ENCODE data around the gene CENPF. TPM values are rescaled to one million over a fixed set of nuclear protein-coding genes. Genes with fewer than 3 reads are reported as not detected.
A peak's percentile ranks its signal among the peaks of the same experiment; 100 is the strongest.

The CENPF gene
- total RNA-seq, 1 experiment from 2014 or later, result 44.0 TPM

DNA sequence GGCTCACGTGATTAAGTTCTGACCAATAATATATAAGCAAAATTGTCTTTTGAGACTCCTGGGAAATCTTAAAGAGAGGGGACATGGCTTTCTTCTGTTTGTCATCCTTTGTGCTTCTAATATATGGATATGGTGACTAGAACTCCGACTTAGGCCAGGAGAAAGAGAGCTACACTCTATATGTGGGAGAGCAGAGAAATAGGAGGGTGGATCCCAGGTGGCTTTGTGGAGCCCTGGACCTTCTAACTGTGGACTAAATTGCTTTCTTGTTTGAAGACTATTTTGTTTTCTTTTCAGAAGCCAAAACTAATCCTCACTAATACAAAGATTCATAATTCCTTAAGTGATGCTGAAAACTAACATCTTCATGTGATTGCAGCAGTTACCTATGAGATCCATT, 75.0 kb downstream of the CENPF start:
- H3K9ac ChIP-seq (ENCODE audit: low read length), result no peak overlapping the region

DNA sequence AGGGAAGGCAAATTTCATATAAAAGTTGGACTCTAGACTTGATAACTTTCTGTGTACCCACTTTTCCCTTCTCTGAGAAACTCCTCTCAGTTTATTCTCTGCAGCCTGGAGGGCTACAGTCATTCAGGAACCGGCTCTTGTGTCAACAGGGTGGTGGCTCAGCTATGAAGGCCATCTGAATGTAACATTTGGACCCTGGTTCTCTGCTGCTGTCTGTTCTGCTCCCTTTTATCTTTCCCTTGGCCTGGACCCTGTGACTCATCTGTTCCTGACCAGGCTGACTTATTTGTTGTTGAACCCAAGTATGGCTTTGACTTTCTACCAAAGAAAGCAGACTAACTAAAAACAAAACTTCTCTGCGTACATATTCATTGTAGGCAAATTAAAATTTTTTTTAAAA, 75.4 kb downstream of the CENPF start:
- H3K79me2 ChIP-seq (ENCODE audit: low read length), result no peaks in the 10 kb centered on the region
- no peaks in the 10 kb centered on the region; the same call in 1 of the 2 replicates for H3K36me3 ChIP-seq (ENCODE audit: insufficient read depth, low read length)
- no peak overlapping the region for H3K4me3 ChIP-seq (ENCODE audit: low read length)
- DNase-seq, result no peak
- H2AFZ ChIP-seq (ENCODE audit: low read length), result no peak overlapping the region
- H3K9ac ChIP-seq (ENCODE audit: low read length), result no peak overlapping the region
- H3K4me2 ChIP-seq (ENCODE audit: low read depth, low read length, poor library complexity, severe bottlenecking), result no peak overlapping the region
- H3K9me2 ChIP-seq (replicated peaks; ENCODE audit: insufficient read depth, low read length), result no peaks in the 10 kb centered on the region
- no peaks in the 10 kb centered on the region for H3K27me3 ChIP-seq (ENCODE audit: low read length)
- H4K20me1 ChIP-seq (ENCODE audit: insufficient read depth, low read depth, low read length), result no peaks in the 10 kb centered on the region
- no peaks in the 10 kb centered on the region for H3K9me3 ChIP-seq (ENCODE audit: low read length)
- no peaks in the 10 kb centered on the region for H3K4me1 ChIP-seq (ENCODE audit: low read length)
- no peak overlapping the region for H3K27ac ChIP-seq (ENCODE audit: low read length)

More for the DNA sequence above, 75.0 kb downstream of the CENPF start:
- H3K27ac ChIP-seq (ENCODE audit: low read length), result no peak overlapping the region
- H3K27me3 ChIP-seq (ENCODE audit: low read length), result no peaks in the 10 kb centered on the region
- H2AFZ ChIP-seq (ENCODE audit: low read length), result no peak overlapping the region
- H3K36me3 ChIP-seq (ENCODE audit: insufficient read depth, low read length), result no peaks in the 10 kb centered on the region; the same call in 1 of the 2 replicates
- no peaks in the 10 kb centered on the region for H3K79me2 ChIP-seq (ENCODE audit: low read length)
- no peak for DNase-seq
- H3K4me2 ChIP-seq (ENCODE audit: low read depth, low read length, poor library complexity, severe bottlenecking), result no peak overlapping the region
- no peaks in the 10 kb centered on the region for H3K9me3 ChIP-seq (ENCODE audit: low read length)
- H3K4me3 ChIP-seq (ENCODE audit: low read length), result no peak overlapping the region
- H3K4me1 ChIP-seq (ENCODE audit: low read length), result no peaks in the 10 kb centered on the region
- no peaks in the 10 kb centered on the region for H4K20me1 ChIP-seq (ENCODE audit: insufficient read depth, low read depth, low read length)
- no peaks in the 10 kb centered on the region for H3K9me2 ChIP-seq (replicated peaks; ENCODE audit: insufficient read depth, low read length)

DNA sequence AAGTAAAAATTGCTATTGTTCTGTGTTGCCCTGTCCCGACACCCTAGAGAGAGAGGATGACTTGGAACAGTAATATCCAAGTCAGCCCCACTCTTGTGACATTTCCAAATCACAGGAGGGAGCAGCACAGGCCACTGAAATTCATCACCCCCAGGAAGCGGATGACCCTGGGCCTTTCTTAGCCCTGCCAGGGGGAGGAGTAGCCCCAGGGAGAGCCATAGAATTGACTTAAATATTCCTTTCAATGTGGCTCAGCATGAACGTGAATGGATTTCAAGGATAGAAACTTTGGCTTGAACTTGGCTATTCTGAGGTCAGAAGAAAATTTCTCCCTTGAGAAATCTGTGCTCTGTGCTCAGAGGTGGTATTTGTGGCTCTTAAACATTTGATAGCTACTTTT, 80.6 kb downstream of the CENPF start:
- Histone ChIP-seq H3K9me2 (replicated peaks; ENCODE audit: insufficient read depth, low read length) (no peaks in the 10 kb centered on the region), H3K79me2 (ENCODE audit: low read length) (no peaks in the 10 kb centered on the region), H3K4me3 (ENCODE audit: low read length) (no peak overlapping the region), H3K9me3 (ENCODE audit: low read length) (no peaks in the 10 kb centered on the region), H3K36me3 (ENCODE audit: insufficient read depth, low read length) (no peaks in the 10 kb centered on the region), H3K4me1 (ENCODE audit: low read length) (no peaks in the 10 kb centered on the region), H2AFZ (ENCODE audit: low read length) (no peak overlapping the region), H3K4me2 (ENCODE audit: low read depth, low read length, poor library complexity, severe bottlenecking) (no peak overlapping the region), H3K27me3 (ENCODE audit: low read length) (no peaks in the 10 kb centered on the region), H4K20me1 (ENCODE audit: insufficient read depth, low read depth, low read length) (no peaks in the 10 kb centered on the region), H3K9ac (ENCODE audit: low read length) (no peak overlapping the region), H3K27ac (ENCODE audit: low read length) (no peak overlapping the region)
- DNase-seq, result no peak

DNA sequence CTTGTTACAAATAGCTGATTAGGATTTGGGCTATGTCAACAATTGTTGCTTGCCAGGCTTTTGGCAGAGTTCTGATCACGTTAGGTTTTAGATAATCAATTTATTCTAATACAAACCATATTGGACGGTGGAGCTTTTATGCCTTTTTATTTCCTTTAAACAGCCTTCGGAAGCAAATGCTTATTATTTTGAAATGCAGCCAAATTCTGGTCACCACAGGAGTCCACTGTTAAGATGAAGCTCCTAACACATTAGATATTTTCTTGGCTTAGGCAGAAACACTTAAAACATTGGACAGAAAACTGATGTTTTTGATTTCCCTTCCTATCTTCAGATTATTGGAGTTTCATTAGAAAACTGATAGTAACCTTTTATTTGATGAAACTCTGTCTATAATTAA, 82.9 kb downstream of the CENPF start:
- no peaks in the 10 kb centered on the region for H3K9me3 ChIP-seq (ENCODE audit: low read length)
- H3K9me2 ChIP-seq (replicated peaks; ENCODE audit: insufficient read depth, low read length), result no peaks in the 10 kb centered on the region
- no peak overlapping the region for H3K4me2 ChIP-seq (ENCODE audit: low read depth, low read length, poor library complexity, severe bottlenecking)
- no peak overlapping the region for H3K27ac ChIP-seq (ENCODE audit: low read length)
- H2AFZ ChIP-seq (ENCODE audit: low read length), result no peak overlapping the region
- no peak overlapping the region for H3K9ac ChIP-seq (ENCODE audit: low read length)
- no peaks in the 10 kb centered on the region for H3K4me1 ChIP-seq (ENCODE audit: low read length)
- no peak overlapping the region for H3K4me3 ChIP-seq (ENCODE audit: low read length)
- no peaks in the 10 kb centered on the region for H4K20me1 ChIP-seq (ENCODE audit: insufficient read depth, low read depth, low read length)
- H3K79me2 ChIP-seq (ENCODE audit: low read length), result no peaks in the 10 kb centered on the region
- H3K27me3 ChIP-seq (ENCODE audit: low read length), result no peaks in the 10 kb centered on the region
- DNase-seq, result no peak
- no peaks in the 10 kb centered on the region for H3K36me3 ChIP-seq (ENCODE audit: insufficient read depth, low read length)

DNA sequence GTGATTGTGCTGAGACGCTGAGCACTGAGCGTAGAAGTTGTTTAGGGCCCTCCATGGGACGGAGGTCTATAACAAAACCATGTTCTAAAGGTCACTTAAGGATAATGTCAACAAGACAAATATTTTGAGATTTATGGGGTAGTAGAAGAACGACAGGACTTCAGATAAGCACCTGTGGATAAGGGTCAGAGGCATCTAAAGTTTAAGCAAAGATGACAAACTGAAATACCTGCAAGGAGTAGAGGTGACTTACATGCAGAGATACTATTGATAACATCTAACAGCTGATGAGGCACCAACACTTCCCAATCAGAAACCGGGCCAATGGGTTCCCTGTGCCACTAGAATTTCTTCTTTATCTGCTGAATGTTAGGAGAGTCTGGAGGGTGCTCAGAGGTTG, 83.5 kb downstream of the CENPF start:
- H3K9me2 ChIP-seq (replicated peaks; ENCODE audit: insufficient read depth, low read length), result no peaks in the 10 kb centered on the region
- H3K27ac ChIP-seq (ENCODE audit: low read length), result no peak overlapping the region
- H3K79me2 ChIP-seq (ENCODE audit: low read length), result no peaks in the 10 kb centered on the region
- H3K4me1 ChIP-seq (ENCODE audit: low read length), result no peaks in the 10 kb centered on the region
- no peaks in the 10 kb centered on the region for H4K20me1 ChIP-seq (ENCODE audit: insufficient read depth, low read depth, low read length)
- H3K9me3 ChIP-seq (ENCODE audit: low read length), result no peaks in the 10 kb centered on the region
- DNase-seq, result no peak
- no peaks in the 10 kb centered on the region for H3K27me3 ChIP-seq (ENCODE audit: low read length)
- no peaks in the 10 kb centered on the region for H3K36me3 ChIP-seq (ENCODE audit: insufficient read depth, low read length)
- no peak overlapping the region for H3K4me2 ChIP-seq (ENCODE audit: low read depth, low read length, poor library complexity, severe bottlenecking)
- no peak overlapping the region for H2AFZ ChIP-seq (ENCODE audit: low read length)
- no peak overlapping the region for H3K4me3 ChIP-seq (ENCODE audit: low read length)
- no peak overlapping the region for H3K9ac ChIP-seq (ENCODE audit: low read length)

DNA sequence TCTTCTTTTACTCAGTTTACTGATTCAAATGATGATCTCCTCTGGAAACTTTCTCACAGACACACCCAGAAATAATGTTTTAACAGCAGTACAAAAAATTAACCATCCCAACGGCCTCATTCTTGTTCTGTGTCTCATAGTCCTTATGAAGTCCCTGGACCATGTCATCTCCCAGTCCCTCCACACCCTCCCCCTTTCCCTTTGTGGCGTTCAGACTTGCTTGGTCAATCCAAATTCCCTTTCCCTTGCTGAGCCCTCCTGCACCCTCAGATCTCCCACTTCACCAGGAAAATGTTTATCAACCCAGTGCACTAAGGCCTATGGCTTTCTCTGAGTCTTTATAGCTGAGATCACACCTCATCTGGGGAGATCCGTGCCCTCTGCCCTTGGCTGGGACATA, 85.9 kb downstream of the CENPF start:
- Histone ChIP-seq H3K27me3 (ENCODE audit: low read length) (no peaks in the 10 kb centered on the region), H3K9me2 (replicated peaks; ENCODE audit: insufficient read depth, low read length) (no peaks in the 10 kb centered on the region), H3K9me3 (ENCODE audit: low read length) (no peaks in the 10 kb centered on the region), H3K9ac (ENCODE audit: low read length) (no peak overlapping the region), H4K20me1 (ENCODE audit: insufficient read depth, low read depth, low read length) (no peaks in the 10 kb centered on the region), H3K36me3 (ENCODE audit: insufficient read depth, low read length) (no peaks in the 10 kb centered on the region), H3K4me3 (ENCODE audit: low read length) (no peak overlapping the region), H3K4me2 (ENCODE audit: low read depth, low read length, poor library complexity, severe bottlenecking) (no peak overlapping the region), H3K79me2 (ENCODE audit: low read length) (no peaks in the 10 kb centered on the region), H3K27ac (ENCODE audit: low read length) (no peak overlapping the region), H2AFZ (ENCODE audit: low read length) (no peak overlapping the region), H3K4me1 (ENCODE audit: low read length) (no peaks in the 10 kb centered on the region)
- DNase-seq, result no peak

DNA sequence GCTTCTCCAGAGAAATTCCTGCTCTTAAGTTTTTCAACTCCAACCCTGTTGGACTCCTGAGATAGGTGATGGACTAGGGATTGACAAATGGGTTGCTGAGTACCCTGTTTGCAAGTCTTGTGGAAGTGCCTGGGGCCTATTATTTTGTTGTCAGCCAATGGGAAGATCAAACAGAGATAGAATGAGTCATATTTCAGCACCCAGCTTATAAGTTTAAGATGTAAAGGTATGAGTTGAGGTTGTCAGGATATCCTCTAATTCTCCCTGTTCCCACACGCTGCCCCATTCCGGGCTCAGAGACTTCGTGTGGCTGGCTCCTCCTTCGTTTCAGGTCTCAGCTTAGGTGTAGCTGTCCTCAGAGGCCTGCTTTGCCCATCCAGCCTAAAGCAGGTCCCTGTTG, 91.8 kb downstream of the CENPF start:
- no peaks in the 10 kb centered on the region for H4K20me1 ChIP-seq (ENCODE audit: insufficient read depth, low read depth, low read length)
- no peak overlapping the region; the same call in 1 of the 2 replicates for H2AFZ ChIP-seq (ENCODE audit: low read length)
- no peak overlapping the region for H3K4me3 ChIP-seq (ENCODE audit: low read length)
- H3K27me3 ChIP-seq (ENCODE audit: low read length), result peaks cover 3% of the 10 kb centered on the region; the same call in 1 of the 2 replicates
- H3K4me2 ChIP-seq (ENCODE audit: low read depth, low read length, poor library complexity, severe bottlenecking), result no peak overlapping the region
- no peak overlapping the region for H3K27ac ChIP-seq (ENCODE audit: low read length)
- no peak for DNase-seq
- no peaks in the 10 kb centered on the region; the same call in 1 of the 2 replicates for H3K9me3 ChIP-seq (ENCODE audit: low read length)
- H3K4me1 ChIP-seq (ENCODE audit: low read length), result no peaks in the 10 kb centered on the region
- H3K36me3 ChIP-seq (ENCODE audit: insufficient read depth, low read length), result no peaks in the 10 kb centered on the region
- no peaks in the 10 kb centered on the region for H3K9me2 ChIP-seq (replicated peaks; ENCODE audit: insufficient read depth, low read length)
- no peaks in the 10 kb centered on the region for H3K79me2 ChIP-seq (ENCODE audit: low read length)
- H3K9ac ChIP-seq (ENCODE audit: low read length), result no peak overlapping the region

DNA sequence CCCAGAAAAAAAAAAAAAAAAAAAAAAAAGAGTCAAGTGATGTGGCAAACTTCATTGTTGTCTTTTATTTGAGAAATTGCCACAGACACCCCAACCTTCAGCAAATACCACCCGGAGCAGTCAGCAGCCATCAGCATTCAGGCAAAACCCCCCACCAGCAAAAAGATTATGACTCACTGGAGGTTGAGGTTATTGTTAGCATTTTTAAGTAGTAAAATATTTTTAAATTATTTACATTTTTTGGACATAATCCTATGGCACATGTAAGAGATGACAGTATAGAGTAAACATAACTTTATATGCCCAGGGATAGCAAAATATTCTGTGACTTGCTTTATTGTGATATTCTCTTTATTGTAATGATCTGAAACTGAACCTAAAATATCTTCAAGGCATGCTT, 95.6 kb downstream of the CENPF start:
- Histone ChIP-seq H3K4me3 (ENCODE audit: low read length) (no peak overlapping the region), H3K79me2 (ENCODE audit: low read length) (no peaks in the 10 kb centered on the region)

DNA sequence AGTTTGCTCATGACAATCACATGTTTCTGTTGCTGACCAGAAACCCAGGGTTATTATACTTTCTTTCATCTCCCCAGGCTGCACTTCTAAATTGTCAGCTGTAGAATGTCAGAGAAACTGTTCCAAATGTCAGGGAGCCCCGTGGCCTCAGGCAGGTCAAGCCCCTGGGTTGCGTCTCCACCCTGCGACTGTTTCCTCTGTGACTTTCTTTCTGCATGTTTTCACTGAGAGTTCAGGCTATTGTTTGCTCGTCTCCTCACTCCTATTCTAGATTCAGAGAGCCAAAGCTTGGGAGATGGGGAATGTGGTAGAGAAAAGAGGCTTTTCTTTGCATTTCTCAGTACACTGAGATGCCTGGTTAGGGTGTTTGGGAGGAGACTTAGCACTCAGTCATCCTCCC, 97.4 kb downstream of the CENPF start:
- Histone ChIP-seq H3K9me2 (replicated peaks; ENCODE audit: insufficient read depth, low read length) (no peaks in the 10 kb centered on the region), H4K20me1 (ENCODE audit: insufficient read depth, low read depth, low read length) (no peaks in the 10 kb centered on the region), H3K9ac (ENCODE audit: low read length) (no peak overlapping the region), H3K27me3 (ENCODE audit: low read length) (peaks cover 3% of the 10 kb centered on the region; the same call in 1 of the 2 replicates), H3K4me3 (ENCODE audit: low read length) (no peak overlapping the region), H3K9me3 (ENCODE audit: low read length) (no peaks in the 10 kb centered on the region; the same call in 1 of the 2 replicates), H3K27ac (ENCODE audit: low read length) (no peak overlapping the region), H3K36me3 (ENCODE audit: insufficient read depth, low read length) (no peaks in the 10 kb centered on the region), H3K79me2 (ENCODE audit: low read length) (no peaks in the 10 kb centered on the region), H3K4me2 (ENCODE audit: low read depth, low read length, poor library complexity, severe bottlenecking) (no peak overlapping the region), H2AFZ (ENCODE audit: low read length) (peak overlapping the region; percentile 27), H3K4me1 (ENCODE audit: low read length) (peaks cover 26% of the 10 kb centered on the region)
- DNase-seq, result no peak

More for the DNA sequence above, 95.6 kb downstream of the CENPF start:
- no peak for DNase-seq
- Histone ChIP-seq H3K4me1 (ENCODE audit: low read length) (peaks cover 26% of the 10 kb centered on the region), H3K9me3 (ENCODE audit: low read length) (no peaks in the 10 kb centered on the region; the same call in 1 of the 2 replicates), H3K27me3 (ENCODE audit: low read length) (peaks cover 3% of the 10 kb centered on the region; the same call in 1 of the 2 replicates), H4K20me1 (ENCODE audit: insufficient read depth, low read depth, low read length) (no peaks in the 10 kb centered on the region), H3K9ac (ENCODE audit: low read length) (no peak overlapping the region), H2AFZ (ENCODE audit: low read length) (no peak overlapping the region), H3K4me2 (ENCODE audit: low read depth, low read length, poor library complexity, severe bottlenecking) (no peak overlapping the region), H3K36me3 (ENCODE audit: insufficient read depth, low read length) (no peaks in the 10 kb centered on the region), H3K9me2 (replicated peaks; ENCODE audit: insufficient read depth, low read length) (no peaks in the 10 kb centered on the region), H3K27ac (ENCODE audit: low read length) (no peak overlapping the region)
